Activated naive CD8-positive, alpha-beta T cell treated with anti-CD3 and anti-CD28 coated beads for 36 hours (primary cell): ENCODE measurements around the gene ATP10D. TPM values are rescaled to one million over a fixed set of nuclear protein-coding genes. Genes with fewer than 3 reads are reported as not detected.
A peak's percentile ranks its signal among the peaks of the same experiment; 100 is the strongest.

Source experiments
- DNase-seq: peaks from one replicate; pipeline ENCODE4 v3.0.0; 2021
- H3K27ac Mint-ChIP-seq: one replicate; pipeline ENCODE4 v1.8.0; 2022; ENCODE audit warnings: mild to moderate bottlenecking, moderate library complexity, mixed read lengths
- H3K27me3 Mint-ChIP-seq: one replicate; pipeline ENCODE4 v1.8.0; 2022; ENCODE audit warnings: mild to moderate bottlenecking, mixed read lengths
- H3K36me3 Mint-ChIP-seq: one replicate; pipeline ENCODE4 v1.8.0; 2021; ENCODE audit warnings: mild to moderate bottlenecking, mixed read lengths
- H3K4me1 Mint-ChIP-seq: one replicate; pipeline ENCODE4 v1.8.0; 2021; ENCODE audit warnings: mixed read lengths
- H3K4me3 Mint-ChIP-seq: one replicate; pipeline ENCODE4 v1.8.0; 2022; ENCODE audit warnings: mild to moderate bottlenecking, moderate library complexity, mixed read lengths
- H3K9me3 Mint-ChIP-seq: one replicate; pipeline ENCODE4 v1.8.0; 2022; ENCODE audit warnings: mixed read lengths
- total RNA-seq, 2 experiments: library from RNA; stranded (reverse); gene quantifications; one replicate each; pipeline ENCODE4 v1.2.3, GENCODE V29; 2021

Gene ATP10D
- total RNA-seq, result 1 to 10 TPM; 7.9 to 9.8 TPM

DNA sequence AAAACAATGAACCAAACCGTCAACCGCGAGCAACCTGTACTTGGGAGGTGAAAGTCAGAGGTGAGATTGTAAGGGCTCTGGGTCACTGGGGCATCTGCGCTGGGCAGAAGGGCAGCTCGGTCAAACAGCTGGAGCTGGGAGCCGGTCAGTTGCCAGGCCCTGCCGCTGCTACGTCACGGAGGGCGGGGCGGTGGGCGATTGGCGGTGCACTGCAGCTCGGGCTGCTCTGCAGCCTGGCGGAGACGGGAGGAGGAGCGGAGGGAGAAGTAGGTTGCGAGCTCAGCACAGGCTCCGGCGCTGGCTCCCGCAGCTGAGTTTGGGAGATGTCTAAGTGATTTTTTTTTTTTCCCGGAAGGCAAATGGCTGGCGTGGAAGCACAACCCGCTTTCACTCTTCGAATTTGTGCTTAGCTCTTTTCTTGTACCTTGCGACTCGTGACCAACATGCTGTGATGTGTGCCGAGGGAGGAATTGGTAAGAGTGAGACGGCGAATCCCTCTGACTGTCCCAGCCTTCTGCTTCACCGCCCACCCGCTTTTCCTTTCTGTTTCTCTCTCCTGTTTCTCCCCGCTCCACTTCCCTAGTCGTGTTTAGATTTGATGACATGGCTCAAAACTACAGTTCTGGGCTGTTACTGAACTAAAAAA, at the start of gene ATP10D:
TSS of gene ATP10D (plus strand) at position 229 of the 646 bp plus-strand sequence. CDS start 27,266 bp downstream, outside the sequence.
- peak; percentile 87 for DNase-seq
- Mint-ChIP-seq H3K36me3 (no peaks in the 10 kb centered on the region), H3K27me3 (no peaks in the 10 kb centered on the region), H3K9me3 (no peaks in the 10 kb centered on the region), H3K4me1 (peaks cover 18% of the 10 kb centered on the region), H3K4me3 (peak within 1 kb of the TSS; percentile 99), H3K27ac (peak within 1 kb of the TSS; percentile 90)

DNA sequence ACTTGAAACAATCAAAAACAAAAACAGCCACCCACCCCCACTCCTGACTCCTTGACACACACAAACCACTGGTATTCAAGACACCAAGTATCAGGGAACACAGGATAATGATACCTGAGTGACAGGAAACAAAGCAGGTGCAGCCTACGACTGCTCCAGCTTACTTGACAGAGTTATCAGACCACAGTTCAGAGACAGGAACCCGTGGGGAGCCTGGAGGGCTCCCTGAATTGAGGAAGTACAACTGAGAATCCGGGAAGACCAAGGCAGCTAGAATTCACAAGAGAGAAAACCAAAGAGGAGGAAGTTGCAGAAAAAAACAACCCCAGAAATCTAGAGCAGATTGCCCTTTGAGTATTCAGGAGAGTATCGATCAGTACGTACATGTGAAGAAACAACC, 42.1 kb upstream of the ATP10D start:
- no peak overlapping the region for H3K27ac Mint-ChIP-seq
- no peak overlapping the region for H3K4me3 Mint-ChIP-seq

DNA sequence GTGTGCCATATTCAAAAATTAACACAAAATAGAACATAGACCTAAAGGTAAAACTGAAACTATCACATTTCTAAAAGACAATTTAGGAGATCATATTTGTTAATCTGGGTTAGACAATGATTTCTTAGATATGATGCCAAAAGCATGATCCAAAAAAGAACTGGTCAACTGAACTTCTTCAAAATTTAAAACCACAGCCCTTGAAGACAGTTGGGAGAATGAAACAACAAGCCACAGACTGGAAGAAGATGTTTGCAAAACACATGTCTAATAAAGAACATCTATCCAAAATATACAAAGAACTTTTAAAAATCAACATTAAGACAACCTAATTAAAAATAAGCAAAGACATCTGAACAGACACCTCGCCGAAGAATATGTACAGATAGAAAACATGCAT, 41.0 kb upstream of the ATP10D start:
- no peak for DNase-seq
- peaks cover 6% of the 10 kb centered on the region for H3K4me1 Mint-ChIP-seq
- no peak overlapping the region for H3K4me3 Mint-ChIP-seq
- H3K27me3 Mint-ChIP-seq, result no peaks in the 10 kb centered on the region
- H3K9me3 Mint-ChIP-seq, result no peaks in the 10 kb centered on the region
- H3K27ac Mint-ChIP-seq, result no peak overlapping the region
- peaks cover 8% of the 10 kb centered on the region for H3K36me3 Mint-ChIP-seq

More for the DNA sequence above, 42.1 kb upstream of the ATP10D start:
- no peak for DNase-seq
- H3K9me3 Mint-ChIP-seq, result no peaks in the 10 kb centered on the region
- H3K36me3 Mint-ChIP-seq, result peaks cover 5% of the 10 kb centered on the region
- peaks cover 6% of the 10 kb centered on the region for H3K4me1 Mint-ChIP-seq
- no peaks in the 10 kb centered on the region for H3K27me3 Mint-ChIP-seq

DNA sequence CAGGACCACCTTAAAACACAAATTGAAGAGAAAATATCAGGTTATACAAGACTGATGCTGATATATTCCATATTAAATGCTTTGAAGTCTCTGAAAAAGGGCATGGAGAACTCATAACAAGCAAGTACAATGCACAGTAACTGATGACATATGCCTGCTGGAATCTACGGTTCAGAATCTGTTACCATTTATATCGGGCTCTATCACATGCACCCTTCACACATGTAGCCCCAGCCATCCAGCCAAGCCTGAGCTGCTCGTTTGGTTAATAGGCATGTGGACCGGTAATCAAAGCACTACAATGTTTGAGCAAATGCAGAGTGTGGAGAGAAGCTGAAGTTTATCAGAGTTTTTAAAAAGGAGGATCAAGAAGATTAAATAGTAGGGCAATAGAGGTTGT, 33.4 kb upstream of the ATP10D start:
- Mint-ChIP-seq H3K9me3 (no peaks in the 10 kb centered on the region), H3K27me3 (no peaks in the 10 kb centered on the region), H3K36me3 (peaks cover 13% of the 10 kb centered on the region), H3K4me1 (peaks cover 2% of the 10 kb centered on the region), H3K27ac (no peak overlapping the region), H3K4me3 (no peak overlapping the region)
- DNase-seq, result no peak

DNA sequence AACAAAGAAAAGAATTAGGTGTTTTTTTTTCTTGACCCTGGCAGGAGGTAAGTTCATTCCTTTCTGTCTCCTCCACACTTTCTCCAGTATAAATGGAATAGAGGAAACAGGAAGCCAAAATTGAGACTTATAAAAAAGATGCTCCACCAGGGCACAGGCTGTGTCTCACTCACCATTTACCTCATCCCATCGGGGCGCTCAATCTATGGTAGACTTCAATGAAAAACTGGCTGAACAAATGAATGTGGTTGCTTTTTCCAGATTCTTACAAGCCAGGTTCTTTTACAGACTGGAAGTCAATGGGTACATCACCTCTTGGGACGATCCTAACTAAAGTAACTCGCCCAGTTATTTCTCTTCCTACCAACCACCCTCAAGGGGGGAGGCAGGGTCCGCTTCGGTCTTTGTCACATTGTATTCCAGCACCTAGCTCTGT, 22.3 kb upstream of the ATP10D start:
- Mint-ChIP-seq H3K4me1 (peaks cover 27% of the 10 kb centered on the region), H3K27me3 (no peaks in the 10 kb centered on the region), H3K4me3 (peak overlapping the region; percentile 84), H3K9me3 (no peaks in the 10 kb centered on the region), H3K36me3 (peaks cover 7% of the 10 kb centered on the region), H3K27ac (peak overlapping the region; percentile 72)
- no peak for DNase-seq

DNA sequence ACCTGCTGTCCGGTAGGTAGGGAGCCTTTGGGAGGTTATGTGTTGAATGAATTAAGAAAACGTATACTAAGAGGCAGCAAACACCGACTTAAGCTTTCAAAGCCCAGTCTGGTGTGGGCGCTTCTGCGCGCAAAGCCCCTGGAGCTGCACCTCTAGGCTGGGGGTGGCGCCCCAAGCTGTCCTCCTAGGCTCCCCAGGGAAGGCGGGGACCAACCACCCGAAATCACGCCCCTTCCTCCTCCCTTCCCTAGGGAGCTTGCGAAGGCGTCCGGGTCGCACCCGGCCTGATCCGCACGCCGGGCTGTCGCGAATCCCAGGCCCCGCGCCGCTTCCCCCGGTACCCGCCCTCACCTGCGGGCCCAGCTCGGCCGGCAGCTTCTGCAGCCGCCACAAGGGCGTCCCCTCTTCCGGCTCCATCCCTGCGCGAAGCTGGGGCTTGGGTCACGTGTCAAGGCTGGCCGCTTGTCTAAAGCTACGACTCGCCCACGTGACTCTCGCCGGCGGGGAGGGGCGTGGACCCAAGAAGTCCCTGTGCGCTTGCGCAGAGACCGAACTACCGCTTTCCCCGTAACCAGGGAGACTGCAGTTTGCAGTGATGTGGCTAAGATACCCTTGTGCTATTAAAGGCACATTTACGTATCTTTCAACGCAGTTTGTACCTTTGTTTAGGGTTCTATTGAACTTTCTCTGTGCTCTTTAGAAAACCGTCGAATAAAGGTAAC, 21.7 kb upstream of the ATP10D start, which contains the start of gene COMMD8:
TSS of gene COMMD8 (minus strand) at position 468 of the 722 bp plus-strand sequence. CDS start at position 417, 51 bp downstream.
- Mint-ChIP-seq H3K27me3 (no peaks in the 10 kb centered on the region), H3K9me3 (no peaks in the 10 kb centered on the region), H3K36me3 (peaks cover 5% of the 10 kb centered on the region), H3K27ac (peak within 1 kb of the TSS; percentile 72), H3K4me1 (peaks cover 26% of the 10 kb centered on the region), H3K4me3 (peak within 1 kb of the TSS; percentile 84)
- DNase-seq, result peak; percentile 95

DNA sequence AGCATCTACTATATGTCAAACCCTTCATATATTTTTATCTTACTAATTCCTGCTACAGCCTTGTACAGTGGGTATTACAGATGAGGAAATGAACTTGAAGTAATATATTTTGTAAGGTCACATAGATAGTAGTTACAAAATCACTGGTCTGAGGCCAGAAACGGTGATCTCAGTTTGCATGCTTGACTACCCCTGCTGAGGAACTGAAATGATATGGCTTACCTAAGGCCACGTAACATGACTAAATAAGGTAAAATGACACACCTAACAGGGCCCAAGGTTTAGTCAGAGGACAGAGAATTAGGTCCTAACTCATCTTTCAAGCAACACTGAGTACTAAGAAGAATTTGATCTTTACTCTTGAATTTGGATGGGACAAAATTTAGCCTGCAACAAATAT, 20.1 kb upstream of the ATP10D start:
- Mint-ChIP-seq H3K27ac (no peak overlapping the region), H3K36me3 (no peaks in the 10 kb centered on the region), H3K4me3 (no peak overlapping the region), H3K27me3 (peaks cover 3% of the 10 kb centered on the region), H3K9me3 (no peaks in the 10 kb centered on the region), H3K4me1 (peaks cover 21% of the 10 kb centered on the region)
- DNase-seq, result no peak

DNA sequence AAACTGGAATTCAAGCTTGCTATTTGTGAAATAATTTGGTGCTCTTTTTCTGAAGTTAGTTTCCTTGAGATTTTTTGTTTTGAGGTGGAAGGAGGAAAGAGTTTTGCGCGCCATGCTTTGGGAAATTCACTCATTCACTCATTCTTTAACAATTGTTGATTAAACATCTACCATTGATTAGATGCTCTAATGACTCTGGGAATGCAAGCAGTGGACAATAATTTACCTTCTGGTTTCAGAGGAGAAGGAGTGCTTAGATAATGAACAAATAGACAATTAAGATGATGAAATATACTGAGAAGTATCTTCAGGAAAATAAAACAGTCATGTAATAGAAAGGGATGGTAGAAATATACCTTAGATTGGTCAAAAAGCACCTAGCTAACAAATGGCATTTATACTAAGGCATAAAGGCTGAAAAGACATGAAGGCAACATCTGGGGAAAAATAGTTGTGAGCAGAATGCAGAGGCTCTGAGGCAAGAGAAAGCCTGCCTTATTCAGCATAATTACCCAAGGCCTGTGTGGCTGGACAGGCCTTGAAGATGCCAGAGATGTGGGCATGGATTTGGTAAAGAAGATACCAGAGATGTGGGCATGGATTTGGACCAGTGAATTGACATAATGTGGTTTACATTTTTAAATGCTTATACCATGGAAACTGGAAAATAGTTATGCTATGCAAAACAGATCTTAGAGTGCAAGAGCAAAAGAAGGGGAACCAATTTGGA, 18.9 kb upstream of the ATP10D start:
- Mint-ChIP-seq H3K4me3 (no peak overlapping the region), H3K27ac (no peak overlapping the region), H3K4me1 (peaks cover 14% of the 10 kb centered on the region), H3K36me3 (no peaks in the 10 kb centered on the region), H3K9me3 (no peaks in the 10 kb centered on the region), H3K27me3 (peaks cover 3% of the 10 kb centered on the region)
- no peak for DNase-seq

DNA sequence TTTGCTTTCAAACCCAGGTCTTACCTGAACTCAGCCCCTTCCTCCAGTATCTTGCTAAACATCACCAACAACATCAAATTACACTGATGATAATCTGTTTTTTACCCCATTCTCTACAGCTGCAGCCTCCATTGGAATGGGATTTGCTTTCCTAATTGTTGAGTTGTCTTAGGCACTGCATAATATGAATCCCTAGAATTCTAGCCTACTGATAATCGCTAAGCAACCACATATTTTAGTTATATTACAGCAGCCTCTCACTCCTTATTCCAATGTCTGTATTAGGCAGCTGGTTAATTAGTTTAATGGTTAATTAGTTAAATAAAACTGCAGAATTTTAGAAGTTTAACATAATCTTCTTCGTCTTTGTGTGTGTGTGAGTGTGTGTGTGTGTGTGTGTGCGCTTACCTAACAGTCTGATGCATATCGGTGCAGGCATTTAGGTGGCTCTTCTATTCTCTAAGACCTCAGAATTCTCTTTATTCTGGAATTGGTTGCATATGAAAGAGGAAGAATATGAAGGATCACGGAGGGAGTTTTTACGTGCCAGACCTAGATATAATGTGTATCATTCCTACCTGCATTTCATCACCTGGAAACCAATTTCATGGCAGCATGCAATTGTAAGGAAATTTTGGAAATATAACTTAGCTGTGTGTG, 16.2 kb upstream of the ATP10D start:
- DNase-seq, result no peak
- peaks cover 6% of the 10 kb centered on the region for H3K27me3 Mint-ChIP-seq
- no peak overlapping the region for H3K4me3 Mint-ChIP-seq
- H3K9me3 Mint-ChIP-seq, result no peaks in the 10 kb centered on the region
- H3K36me3 Mint-ChIP-seq, result no peaks in the 10 kb centered on the region
- H3K27ac Mint-ChIP-seq, result no peak overlapping the region
- peaks cover 1% of the 10 kb centered on the region for H3K4me1 Mint-ChIP-seq

DNA sequence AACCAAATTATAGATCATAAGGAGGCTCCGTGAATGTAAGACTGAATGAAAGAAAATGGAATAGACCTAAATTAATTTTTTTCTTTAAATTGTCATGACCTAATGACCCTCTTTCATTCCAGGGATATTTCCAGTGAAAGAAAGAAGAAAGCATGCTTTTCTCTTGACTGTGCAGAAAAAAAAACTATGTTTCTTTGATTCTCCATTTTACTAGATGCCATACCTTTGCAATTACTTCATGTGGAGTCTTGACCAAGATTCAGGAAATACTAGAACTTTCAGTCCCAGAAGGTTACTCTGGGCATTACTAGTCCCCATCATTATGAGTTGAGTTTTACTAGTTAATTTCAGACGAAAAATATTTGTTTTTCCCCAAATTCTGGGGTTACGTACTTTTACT, 15.1 kb upstream of the ATP10D start:
- Mint-ChIP-seq H3K36me3 (no peaks in the 10 kb centered on the region), H3K4me1 (no peaks in the 10 kb centered on the region), H3K27ac (no peak overlapping the region), H3K9me3 (no peaks in the 10 kb centered on the region), H3K27me3 (peaks cover 6% of the 10 kb centered on the region), H3K4me3 (no peak overlapping the region)
- DNase-seq, result no peak

DNA sequence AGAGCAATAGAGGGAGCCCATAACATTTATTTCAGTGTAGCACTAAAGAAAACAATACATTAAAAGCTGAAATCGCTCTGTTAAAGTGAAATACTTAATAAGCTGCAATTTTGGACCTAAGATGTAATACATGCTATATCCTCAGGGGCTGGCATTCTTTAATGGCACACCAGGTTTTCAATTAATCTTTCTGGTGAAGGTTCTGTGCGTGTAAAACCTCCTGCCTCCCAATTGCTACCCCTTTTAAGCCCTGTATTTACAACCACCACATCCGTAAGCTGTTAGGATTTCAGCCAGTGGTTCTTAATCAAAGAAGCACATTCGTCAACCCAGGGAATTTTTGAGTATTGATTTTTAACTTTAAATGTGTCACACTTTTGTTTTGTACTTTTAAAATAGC, 14.0 kb upstream of the ATP10D start:
- H3K4me1 Mint-ChIP-seq, result no peaks in the 10 kb centered on the region
- H3K9me3 Mint-ChIP-seq, result no peaks in the 10 kb centered on the region
- DNase-seq, result no peak
- no peak overlapping the region for H3K4me3 Mint-ChIP-seq
- H3K36me3 Mint-ChIP-seq, result no peaks in the 10 kb centered on the region
- peaks cover 6% of the 10 kb centered on the region for H3K27me3 Mint-ChIP-seq
- no peak overlapping the region for H3K27ac Mint-ChIP-seq

DNA sequence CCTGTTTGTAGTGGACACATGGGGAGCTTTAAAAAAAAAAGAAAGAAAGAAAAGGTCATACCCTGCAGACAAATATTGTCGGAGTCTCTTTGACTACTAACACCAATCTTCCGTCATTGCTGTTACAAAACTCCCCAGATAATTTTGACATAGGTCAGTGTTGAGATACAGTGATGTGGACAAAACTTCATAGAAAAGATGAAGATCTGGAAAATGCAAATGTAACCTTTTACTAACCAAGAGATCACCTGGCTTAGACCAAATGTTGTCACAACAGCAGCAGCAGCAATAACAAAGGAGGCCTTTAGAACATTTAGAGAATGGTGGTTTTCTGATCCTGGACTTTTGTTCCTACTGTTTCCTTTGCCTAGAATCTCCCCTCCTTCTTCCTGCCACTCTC, 13.5 kb upstream of the ATP10D start:
- Mint-ChIP-seq H3K4me1 (no peaks in the 10 kb centered on the region), H3K27ac (no peak overlapping the region), H3K9me3 (no peaks in the 10 kb centered on the region), H3K27me3 (peaks cover 6% of the 10 kb centered on the region), H3K36me3 (no peaks in the 10 kb centered on the region), H3K4me3 (no peak overlapping the region)
- DNase-seq, result no peak

DNA sequence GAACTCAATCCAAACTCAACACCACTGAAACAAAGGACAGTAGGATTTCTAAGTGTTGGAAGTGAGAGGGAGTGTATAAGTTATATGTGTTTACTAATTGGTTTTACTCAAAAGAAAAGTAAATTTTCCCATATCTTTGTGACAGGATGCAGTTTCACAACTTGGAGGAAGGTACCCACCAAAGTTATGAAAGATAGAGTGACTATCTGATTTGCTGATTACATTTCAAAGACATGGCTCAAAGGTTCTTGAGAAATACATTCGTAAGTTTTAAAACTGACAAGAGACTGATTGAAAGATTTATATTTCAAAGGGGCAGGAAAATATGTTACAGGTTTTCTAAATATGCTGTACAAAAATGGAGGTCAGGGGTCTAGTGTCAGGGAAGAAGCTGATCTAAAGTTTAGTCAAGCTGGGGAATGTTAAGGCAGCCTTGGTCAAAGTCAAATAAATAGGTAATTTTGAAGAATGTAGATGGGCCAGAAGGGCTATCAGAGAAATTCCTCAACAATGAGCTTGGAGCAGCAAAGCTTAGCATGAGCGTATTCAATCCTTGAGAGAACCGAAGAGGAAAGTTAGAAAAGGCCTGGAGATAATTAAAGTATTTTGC, 11.8 kb upstream of the ATP10D start:
- H3K9me3 Mint-ChIP-seq, result no peaks in the 10 kb centered on the region
- no peaks in the 10 kb centered on the region for H3K36me3 Mint-ChIP-seq
- H3K27ac Mint-ChIP-seq, result no peak overlapping the region
- DNase-seq, result no peak
- H3K4me3 Mint-ChIP-seq, result no peak overlapping the region
- H3K4me1 Mint-ChIP-seq, result no peaks in the 10 kb centered on the region
- H3K27me3 Mint-ChIP-seq, result peaks cover 6% of the 10 kb centered on the region

DNA sequence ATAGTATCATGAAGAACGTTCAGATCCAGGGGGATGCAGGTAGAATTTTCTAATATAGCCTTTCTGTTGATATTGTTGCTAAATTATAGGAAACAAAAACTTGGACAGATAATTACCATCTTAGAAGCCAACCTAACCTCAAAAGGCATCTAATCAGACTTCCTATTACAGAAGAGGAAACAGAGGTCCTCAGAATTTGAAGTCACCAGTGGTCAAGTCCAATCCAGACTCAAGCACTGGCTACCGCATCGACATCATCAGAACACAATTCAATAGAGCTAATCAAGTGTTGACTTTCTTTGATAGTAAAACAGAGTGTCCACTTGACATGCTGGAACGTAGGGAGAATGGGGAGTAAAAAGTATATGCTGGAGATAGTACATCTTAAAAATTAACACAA, 10.3 kb upstream of the ATP10D start:
- Mint-ChIP-seq H3K36me3 (no peaks in the 10 kb centered on the region), H3K27ac (no peak overlapping the region), H3K4me3 (no peak overlapping the region), H3K4me1 (no peaks in the 10 kb centered on the region), H3K27me3 (peaks cover 3% of the 10 kb centered on the region), H3K9me3 (no peaks in the 10 kb centered on the region)
- no peak for DNase-seq
